HG03196 (cell line): ENCODE data around the gene NAGS.
"Not testable (repeated sequence)": the region's sequence is repeated elsewhere in the genome, so short reads cannot be mapped to it uniquely, and the experiment has no call there.

Experiments
- ATAC-seq: cut with Tn5 transposase; IDR thresholded peaks from one replicate; pipeline ENCODE4 v1.9.1; 2021; ENCODE audit not compliant: unreplicated experiment

NAGS gene

GRCh38 chr17:43983515-43984411, 20.7 kb upstream of the NAGS start:
- no peak for ATAC-seq

GRCh38 chr17:43984521-43984920, 19.9 kb upstream of the NAGS start:
- ATAC-seq: no peak

DNA sequence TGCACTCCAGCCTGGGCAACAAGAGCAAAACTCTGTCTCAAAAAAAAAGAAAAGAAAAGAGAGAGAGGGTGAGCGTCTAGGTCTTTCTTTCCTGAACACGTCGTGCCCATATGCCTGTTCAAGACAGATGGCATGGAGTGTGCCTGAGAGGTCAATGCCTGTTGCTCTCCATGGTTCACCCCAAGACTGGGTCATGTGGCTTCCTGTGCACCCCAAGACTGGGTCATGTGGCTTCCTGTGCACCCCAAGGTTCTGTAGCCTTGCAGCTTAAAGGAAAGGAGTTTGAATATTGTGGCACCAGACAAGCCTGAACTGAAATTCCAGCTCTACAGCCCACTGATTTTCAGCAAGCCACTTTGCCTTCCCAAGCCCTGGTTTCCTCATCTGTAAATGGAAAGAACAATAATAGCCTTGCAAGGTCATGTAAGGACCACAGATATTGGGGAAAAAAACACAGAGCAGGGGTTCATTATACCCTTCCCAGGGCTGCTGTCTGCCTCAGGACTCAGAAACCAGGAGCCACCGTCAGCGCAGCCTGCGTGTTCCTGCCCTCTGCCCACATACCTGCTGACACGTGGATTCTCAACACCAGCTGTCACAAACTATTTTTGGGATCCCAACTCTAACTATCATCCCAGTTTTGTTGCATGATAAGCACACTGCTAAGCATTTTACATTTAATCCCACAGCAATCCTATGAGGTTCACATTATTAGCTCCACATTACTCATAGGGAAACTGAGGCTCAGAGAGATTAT, 18.0 kb upstream of the NAGS start:
- no peak for ATAC-seq

DNA sequence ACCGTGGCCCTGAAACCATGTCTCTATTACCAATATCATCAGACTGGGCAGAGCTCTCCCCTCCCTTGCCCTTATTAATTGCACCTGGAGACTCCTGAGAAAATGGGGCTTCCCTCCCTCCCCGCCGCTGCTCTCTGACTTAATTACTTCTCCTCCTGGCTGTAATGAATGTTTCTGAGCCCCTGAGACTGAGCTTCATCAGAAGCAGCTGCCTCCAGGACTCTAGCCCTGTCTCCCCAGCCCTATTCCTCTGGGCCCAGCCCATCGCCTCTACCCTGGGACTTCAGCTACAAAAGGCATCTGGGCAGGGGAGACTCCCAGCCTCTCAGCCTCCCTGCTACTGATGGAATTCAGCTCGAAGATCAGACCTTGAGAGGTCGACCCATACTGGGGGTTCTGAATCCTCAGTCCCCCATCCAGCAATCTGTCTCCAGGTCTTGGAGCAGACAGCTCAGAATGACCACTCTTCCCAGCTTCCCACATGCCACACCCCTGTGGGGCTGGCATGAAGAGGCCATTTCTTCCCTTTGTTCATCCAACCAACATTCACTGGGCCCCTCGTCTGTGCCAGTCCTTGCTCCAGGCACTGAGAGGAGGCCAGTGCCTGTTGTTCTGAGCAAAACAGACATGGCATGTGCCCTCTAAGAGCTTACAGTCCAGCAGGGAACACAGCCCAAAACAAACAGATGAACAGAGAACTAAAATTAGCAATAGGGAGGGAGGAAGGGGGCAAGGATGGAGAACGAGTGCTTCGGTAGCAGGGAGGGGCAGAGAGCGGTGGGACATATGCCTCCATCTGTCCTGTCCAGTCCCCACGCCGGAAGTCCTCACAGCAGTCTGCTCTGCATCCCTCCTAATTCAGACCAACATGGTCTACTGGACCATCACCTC, 17.0 kb upstream of the NAGS start:
- no peak for ATAC-seq

GRCh38 chr17:43988301-43988700, 16.1 kb upstream of the NAGS start:
- ATAC-seq: no peak

- ATAC-seq: no peak
Measured at GRCh38 chr17:43992641-43993040, 11.8 kb upstream of the NAGS start.

GRCh38 chr17:43994272-43995149, 9.9 kb upstream of the NAGS start:
- ATAC-seq: no peak

- no peak for ATAC-seq
Measured at GRCh38 chr17:43995150-43995471, 9.3 kb upstream of the NAGS start.

- not testable (repeated sequence) for ATAC-seq
Measured at GRCh38 chr17:43997180-43997579, 7.2 kb upstream of the NAGS start.

- ATAC-seq: no peak
Measured at GRCh38 chr17:43998552-43998951, 5.9 kb upstream of the NAGS start.

DNA sequence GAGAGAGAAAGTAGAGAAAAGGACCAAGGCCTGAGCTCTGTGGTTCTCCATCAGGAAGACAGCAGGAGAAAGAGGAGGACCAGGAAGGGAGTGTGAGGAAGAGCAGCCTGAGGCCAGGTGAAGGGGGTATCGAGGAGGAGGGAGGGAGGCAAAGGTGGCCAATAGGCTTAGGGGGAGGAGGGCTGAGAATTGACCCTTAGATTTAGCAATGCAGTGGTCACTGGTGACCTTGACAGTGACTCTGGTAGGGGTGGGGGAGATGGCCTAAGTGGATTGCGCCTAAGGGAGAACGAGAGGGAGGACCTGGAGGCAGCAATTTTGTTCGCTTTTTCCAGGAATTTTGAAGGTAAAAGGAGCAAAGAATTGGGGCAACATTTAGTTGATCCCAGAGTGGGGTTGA, 5.4 kb upstream of the NAGS start:
- ATAC-seq: no peak

DNA sequence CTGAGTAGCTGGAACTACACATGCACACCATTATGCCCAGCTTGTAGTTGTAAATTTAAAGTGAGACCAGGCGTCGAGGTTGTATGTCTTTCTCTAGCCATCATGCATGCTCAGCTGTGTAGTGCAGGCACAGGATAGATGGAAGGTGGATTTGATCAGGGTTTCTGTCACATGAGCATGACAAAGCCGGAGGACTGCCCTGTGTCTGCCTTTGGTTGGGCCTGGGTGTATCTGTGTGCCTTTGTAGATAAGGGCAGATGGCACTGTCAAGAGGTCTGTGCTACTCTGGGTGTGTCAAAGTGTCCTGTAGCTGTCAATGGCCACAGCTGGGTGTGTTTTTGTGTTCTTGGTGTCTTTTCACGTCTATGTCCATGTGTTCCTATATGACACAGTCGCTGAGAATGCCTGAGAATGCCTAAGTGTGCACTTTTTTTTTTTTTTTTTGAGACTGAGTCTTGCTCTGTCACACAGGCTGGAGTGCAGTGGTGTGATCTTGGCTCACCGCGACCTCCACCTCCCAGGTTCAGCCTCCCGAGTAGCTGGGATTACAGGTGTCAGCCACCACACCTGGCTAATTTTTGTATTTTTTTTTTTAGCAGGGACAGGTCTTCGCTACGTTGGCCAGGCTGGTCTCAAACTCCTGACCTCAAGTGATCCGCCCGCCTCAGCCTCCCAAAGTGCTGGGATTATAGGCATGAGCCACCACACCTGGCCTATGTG, 4.1 kb upstream of the NAGS start:
- no peak for ATAC-seq

DNA sequence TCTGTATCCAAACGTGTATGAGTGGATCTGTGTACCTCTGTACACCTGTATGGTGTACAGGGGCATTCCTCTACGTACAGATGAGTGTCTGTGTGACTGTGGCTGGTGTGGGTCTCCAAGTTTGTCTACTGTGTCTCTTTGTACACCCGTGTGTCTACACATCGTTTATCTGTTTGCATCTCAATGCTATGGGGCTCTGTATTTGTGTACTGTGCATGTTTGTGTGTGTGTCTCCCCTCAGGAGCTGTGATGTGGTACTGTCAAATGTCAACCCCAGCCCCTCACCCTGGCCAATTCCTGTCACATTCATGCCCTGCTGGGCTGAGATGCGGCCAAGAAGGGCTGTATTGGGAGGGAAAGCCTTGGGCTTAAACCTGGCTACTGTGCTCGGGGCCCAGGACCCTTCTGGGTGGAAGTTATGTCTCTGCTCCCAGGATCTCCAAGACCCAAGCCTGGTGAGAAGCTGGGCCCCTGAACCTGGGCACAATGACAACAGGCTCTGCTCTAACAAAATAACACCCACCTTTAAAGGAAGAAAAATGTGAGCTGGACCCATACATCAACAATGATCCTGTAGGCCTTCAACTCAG, 3.5 kb upstream of the NAGS start:
- ATAC-seq: no peak

DNA sequence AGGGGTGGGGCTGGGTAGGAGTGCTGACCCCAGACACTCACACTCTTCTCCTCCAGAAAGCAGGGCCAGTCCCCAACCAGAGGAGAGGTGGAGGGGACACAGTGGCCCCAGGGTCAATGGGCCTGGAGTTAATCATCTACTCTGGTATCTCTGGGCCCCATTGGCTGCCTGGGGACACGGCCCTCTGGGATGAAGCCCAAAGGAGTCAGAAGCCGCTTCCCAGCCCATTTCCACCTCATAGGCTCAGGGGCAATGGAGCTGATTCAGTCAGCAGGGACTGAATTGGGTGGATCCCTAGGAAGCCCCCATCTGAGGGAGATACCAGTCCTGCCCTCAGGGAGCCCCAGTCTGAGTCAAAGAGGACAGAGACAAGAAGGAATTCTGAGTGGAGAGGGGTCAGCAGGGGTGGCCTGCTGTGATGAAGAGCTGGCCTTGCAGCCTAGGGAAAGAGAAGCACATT, 2.9 kb upstream of the NAGS start:
- no peak for ATAC-seq

GRCh38 chr17:44002141-44002848, 2.1 kb upstream of the NAGS start:
- no peak for ATAC-seq

- no peak for ATAC-seq
Measured at GRCh38 chr17:44004761-44005526, 522 bp downstream of the NAGS start.

GRCh38 chr17:44005527-44006271, 1.3 kb downstream of the NAGS start:
- no peak for ATAC-seq
